Measurements from ENCODE around the gene AMDHD2. TPM values are rescaled to one million over a fixed set of nuclear protein-coding genes. Genes with fewer than 3 reads are reported as not detected.

Gene AMDHD2
- total RNA-seq, 1 donor from 2014 or later, result 30.8 TPM

DNA sequence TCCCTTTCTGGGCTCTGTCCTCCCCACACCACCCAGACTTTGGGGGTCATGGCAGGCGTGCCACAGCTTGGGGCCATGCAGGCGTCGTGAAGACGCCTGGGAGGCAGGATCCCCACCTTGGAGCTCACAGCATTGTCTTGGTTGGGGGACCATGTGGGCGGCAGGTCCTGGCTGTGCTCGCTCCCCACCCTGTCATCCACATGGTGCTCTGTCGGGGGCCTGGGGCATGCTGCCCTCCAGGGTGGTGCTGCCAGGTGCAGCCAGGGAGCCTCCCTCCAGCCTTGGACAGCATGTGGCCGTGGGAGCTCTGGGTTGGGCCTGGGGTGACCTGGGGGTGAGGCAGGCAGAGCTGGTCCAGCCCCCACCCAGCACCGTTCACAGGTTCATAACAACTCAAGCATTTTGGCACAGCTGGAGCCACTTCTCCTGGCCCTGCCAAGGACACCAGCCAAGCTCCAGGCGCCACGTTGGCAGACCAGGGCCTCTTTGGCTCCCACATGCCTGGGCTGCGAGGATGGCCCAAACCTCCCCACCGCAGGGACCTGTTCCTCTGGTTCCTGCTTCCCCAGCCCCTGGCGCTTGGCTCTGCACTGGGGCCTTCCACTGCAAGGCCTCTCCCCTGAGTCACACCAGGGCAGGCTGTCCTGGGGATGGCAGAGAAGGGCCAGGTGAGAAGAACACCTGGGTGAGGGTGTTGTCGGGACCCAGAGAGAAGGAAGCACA is 21.5 kb upstream of the AMDHD2 start:
- no peak for DNase-seq (ENCODE audit: low read depth in 2 of 2)

DNA sequence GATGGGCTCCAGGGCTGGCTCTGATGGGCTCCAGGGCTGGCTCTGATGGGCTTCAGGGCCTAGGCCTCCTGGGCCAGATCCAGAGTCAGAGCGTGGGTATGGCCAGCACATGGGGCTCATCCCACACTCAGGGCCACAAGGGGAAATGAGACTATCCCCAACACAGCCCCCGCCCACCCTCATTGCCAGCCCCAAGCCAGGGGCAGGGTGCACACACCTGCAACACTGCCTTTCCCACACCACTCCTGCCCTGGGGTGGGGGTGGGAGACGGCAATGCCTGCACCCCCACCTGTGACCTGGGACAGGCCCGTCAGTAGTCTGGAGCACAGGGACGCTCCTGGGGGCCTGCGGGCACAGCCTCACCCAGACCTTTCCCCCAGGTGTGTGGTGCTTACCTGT is 20.7 kb upstream of the AMDHD2 start:
- DNase-seq (ENCODE audit: low read depth in 2 of 2), result no peak

GRCh38 chr16:2499890-2500429 is 20.2 kb upstream of the AMDHD2 start:
- no peak for DNase-seq (ENCODE audit: low read depth in 2 of 2)

- no peak for DNase-seq (ENCODE audit: low read depth in 2 of 2)
These were observed 19.7 kb upstream of the AMDHD2 start for GRCh38 chr16:2500430-2500917.

- DNase-seq (ENCODE audit: low read depth in 2 of 2), result peak; percentile 80 to 92
These were observed 19.0 kb upstream of the AMDHD2 start for GRCh38 chr16:2500918-2501750.

GRCh38 chr16:2501946-2502895 is 17.9 kb upstream of the AMDHD2 start:
- DNase-seq (ENCODE audit: low read depth in 2 of 2), result no peak

DNA sequence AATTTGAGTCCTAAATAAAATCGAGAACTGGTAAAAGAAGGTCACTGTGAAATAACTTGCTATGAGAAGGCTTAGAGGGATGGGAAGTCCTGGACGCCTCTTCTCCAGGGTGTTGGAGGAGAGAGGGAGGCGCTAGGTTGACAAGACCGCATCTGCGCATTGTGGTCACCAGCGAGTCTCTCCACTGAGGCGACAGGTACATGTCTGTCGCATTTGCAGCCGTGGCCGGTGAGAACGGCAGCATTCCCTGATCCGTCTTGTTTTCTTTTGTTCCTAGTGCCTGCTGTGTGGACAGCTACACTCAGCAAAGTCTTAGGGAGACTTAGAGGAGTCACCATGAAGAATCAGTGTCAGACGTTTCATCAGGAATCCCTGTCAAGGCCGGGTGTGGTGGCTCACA is 14.5 kb upstream of the AMDHD2 start:
- no peak for DNase-seq (ENCODE audit: low read depth in 2 of 2)

GRCh38 chr16:2507052-2507659 is 13.0 kb upstream of the AMDHD2 start:
- DNase-seq (ENCODE audit: low read depth in 2 of 2), result no peak

GRCh38 chr16:2507665-2508064 is 12.5 kb upstream of the AMDHD2 start:
- no peak for DNase-seq (ENCODE audit: low read depth in 2 of 2)

DNA sequence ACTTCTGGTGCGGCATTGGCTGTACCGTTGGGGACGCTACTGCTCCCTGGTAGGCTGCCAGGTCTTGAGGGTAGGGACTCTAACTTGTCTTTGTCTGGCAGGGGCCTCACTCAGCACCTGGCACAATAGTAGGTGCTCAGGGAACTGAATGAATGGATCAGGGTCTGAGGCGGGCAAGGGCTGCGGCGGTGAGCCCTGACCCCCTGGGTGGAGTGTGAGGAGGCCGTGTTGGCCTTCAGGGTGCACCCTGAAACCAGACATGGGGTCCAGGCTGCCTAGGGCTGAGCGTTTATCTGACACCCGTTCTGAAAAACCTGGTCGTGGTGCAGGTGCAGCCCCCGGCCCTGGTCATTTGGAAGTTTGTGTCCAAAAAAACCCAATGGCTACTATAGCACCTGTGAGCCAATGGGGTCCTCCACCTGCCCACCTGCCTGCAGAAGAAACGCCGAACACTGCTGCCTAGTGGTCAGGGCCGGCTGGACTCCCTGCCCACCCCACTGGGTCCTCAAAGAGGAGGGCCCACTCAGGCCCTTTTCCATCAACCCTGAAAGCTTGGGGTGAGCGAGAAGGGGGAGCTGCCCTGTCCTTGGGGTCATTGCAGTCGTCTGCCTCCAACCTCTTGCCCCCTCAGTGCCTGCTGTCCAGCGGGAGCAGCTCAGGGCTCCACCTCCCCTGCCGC is 11.3 kb upstream of the AMDHD2 start:
- DNase-seq (ENCODE audit: low read depth in 2 of 2), result no peak

- DNase-seq (ENCODE audit: low read depth in 2 of 2), result peak; percentile 66 to 81
These were observed 8.9 kb upstream of the AMDHD2 start for GRCh38 chr16:2511128-2511800.

DNA sequence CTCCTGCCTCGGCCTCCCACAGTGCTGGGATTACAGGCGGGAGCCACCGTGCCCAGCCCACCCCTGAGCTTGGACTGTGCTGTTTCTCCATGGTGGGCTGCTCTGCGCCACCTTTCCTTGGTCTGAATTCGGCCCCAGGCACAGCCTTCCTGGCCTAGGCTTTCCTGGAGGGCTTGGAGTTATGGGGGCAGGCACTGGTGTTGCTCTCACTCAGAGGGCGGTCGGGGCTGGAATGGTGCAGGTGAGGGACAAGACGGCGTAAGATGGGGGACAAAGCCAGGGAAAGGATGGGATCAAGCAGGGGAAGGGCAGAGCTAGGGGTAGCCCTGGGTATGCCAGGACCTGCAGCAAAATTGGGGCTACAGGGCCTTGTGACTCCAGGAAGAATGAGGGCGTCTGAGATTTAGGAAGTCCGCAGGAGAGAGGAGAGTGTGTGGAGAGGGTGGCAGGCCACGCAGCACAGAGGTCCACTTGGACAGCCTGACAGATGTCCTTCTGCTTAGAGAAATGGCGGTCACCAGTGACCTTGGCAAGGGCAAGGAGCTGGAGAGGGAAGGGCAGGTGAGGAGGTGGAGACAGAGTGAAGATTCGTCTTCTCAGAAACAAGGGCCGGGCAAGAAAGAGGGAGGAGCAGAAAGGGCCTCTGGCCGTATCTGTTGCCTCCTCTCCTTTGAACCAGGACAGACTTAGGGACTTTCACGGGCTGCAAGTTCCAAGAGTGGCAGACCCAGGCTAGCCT is 8.0 kb upstream of the AMDHD2 start:
- DNase-seq (ENCODE audit: low read depth in 2 of 2), result no peak

- DNase-seq (ENCODE audit: low read depth in 2 of 2), result no peak
These were observed 7.3 kb upstream of the AMDHD2 start for GRCh38 chr16:2512735-2513404.

- DNase-seq (ENCODE audit: low read depth in 2 of 2), result peak; percentile 88 to 91
These were observed 6.5 kb upstream of the AMDHD2 start, which contains the start of gene ATP6V0C for GRCh38 chr16:2513405-2514332. Gene ATP6V0C (plus strand): TSS chr16:2513952. CDS start chr16:2514104, 152 bp downstream.

- peak in 1 of 2 donors; percentile 29 for DNase-seq (ENCODE audit: low read depth in 2 of 2)
These were observed 5.6 kb upstream of the AMDHD2 start for GRCh38 chr16:2514333-2515179.

- DNase-seq (ENCODE audit: low read depth in 2 of 2), result no peak
These were observed 4.9 kb upstream of the AMDHD2 start for GRCh38 chr16:2515180-2515851.

All from lung microvascular endothelial cell (primary cell).